ENCODE measurements around the gene COL23A1. TPM values are rescaled to one million over a fixed set of nuclear protein-coding genes. Genes with fewer than 3 reads are reported as not detected.

Gene COL23A1
- total RNA-seq, 1 donor from 2014 or later, result 4.3 TPM

DNA sequence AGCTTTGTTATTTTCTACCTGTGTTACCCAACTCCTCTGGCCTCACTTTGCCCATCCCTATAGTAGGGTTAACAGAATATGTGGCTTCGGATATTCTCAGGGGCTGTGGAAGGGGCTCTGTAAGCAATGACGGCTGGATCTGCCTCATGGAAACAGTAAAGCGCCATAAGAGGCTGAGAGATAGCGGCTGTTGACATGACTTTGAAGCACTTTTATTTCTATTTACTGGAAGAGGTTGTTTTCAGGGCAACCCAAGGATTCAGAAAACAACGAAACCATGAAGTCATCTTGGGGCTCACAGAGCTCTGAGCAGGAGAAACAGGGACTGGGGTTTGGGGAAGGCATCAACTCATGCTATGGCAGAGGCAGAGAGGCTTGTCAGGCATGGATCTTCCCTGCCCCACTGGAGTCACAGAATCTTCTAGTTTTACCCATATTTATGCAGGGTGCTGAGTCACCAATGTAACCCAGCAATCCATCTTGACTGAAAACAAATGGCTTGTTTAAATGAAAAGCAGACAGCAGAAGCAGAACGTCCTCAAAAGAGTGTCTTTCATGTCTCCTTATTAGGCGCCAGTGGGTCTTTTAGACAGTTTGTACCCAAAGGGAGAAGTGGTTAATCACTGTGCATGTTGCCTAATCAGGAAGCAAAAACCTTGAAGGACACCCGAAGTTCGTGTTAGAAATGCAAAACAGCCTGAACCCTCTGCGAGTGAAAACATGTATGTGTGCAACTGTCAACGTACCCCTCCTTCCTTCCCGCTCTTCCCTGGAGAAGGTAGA lies 113.0 kb downstream of the COL23A1 start:
- no peaks in the 10 kb centered on the region for H3K9me3 ChIP-seq
- no peaks in the 10 kb centered on the region for H3K27me3 ChIP-seq
- H3K27ac ChIP-seq, result no peak overlapping the region
- intact Hi-C loops (cut with DNase I), result no loop called here
- TF ChIP-seq, protein P1, sequence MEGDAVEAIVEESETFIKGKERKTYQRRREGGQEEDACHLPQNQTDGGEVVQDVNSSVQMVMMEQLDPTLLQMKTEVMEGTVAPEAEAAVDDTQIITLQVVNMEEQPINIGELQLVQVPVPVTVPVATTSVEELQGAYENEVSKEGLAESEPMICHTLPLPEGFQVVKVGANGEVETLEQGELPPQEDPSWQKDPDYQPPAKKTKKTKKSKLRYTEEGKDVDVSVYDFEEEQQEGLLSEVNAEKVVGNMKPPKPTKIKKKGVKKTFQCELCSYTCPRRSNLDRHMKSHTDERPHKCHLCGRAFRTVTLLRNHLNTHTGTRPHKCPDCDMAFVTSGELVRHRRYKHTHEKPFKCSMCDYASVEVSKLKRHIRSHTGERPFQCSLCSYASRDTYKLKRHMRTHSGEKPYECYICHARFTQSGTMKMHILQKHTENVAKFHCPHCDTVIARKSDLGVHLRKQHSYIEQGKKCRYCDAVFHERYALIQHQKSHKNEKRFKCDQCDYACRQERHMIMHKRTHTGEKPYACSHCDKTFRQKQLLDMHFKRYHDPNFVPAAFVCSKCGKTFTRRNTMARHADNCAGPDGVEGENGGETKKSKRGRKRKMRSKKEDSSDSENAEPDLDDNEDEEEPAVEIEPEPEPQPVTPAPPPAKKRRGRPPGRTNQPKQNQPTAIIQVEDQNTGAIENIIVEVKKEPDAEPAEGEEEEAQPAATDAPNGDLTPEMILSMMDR (IDR thresholded peaks at IDR 0.05), result no peak
- no peaks in the 10 kb centered on the region for H3K4me1 ChIP-seq
- H3K4me3 ChIP-seq, result no peak overlapping the region
- no peak for DNase-seq (ENCODE audit: low spot score in 2 of 2)
- H3K36me3 ChIP-seq, result no peaks in the 10 kb centered on the region

DNA sequence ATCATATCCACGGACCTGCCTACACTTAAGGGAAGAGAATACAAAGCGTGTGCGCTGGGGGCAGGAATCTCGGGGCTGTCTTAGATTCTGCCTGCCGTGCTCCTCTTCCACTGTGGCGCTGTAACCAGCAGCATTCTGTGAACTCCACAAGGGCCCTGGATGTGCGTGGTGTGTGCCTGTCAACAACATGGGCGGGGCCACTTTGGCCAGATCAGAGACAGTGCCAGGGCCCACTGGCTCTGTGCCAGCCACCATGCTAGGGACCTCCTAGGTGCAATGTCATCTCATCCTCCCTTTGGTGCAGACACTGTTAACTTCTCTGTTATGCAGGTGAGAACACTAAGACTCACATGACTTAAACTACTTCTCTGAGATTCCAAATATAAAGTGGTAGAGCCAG lies 113.7 kb downstream of the COL23A1 start:
- TF ChIP-seq, protein P1 (IDR thresholded peaks at IDR 0.05), result no peak
- no peaks in the 10 kb centered on the region for H3K27me3 ChIP-seq
- H3K4me1 ChIP-seq, result no peaks in the 10 kb centered on the region
- H3K9me3 ChIP-seq, result no peaks in the 10 kb centered on the region
- no peak for DNase-seq (ENCODE audit: low spot score in 2 of 2)
- H3K36me3 ChIP-seq, result no peaks in the 10 kb centered on the region
- intact Hi-C loops (cut with DNase I), result no loop called here
- H3K4me3 ChIP-seq, result no peak overlapping the region
- no peak overlapping the region for H3K27ac ChIP-seq

DNA sequence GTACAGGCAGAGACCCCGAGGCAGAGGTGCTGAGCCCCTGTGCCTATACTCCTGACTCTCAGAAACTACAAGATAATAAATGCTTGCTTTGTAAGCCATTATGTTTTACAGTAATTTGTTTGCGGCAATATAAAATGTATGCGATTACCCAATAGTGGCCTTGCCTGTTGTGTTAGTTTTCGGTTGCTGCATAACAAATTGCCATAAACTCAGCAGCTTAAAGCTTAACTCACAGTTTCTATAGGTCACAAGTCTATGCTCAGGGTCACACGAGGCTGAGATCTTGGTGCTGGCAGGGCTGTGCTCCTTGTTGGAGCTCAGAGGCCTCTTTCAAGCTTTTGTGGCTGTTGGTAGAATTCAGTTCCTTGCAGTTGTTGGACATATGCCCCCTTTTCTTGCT lies 114.8 kb downstream of the COL23A1 start:
- no peaks in the 10 kb centered on the region for H3K9me3 ChIP-seq
- intact Hi-C loops (cut with DNase I), result no loop called here
- H3K4me1 ChIP-seq, result no peaks in the 10 kb centered on the region
- H3K27me3 ChIP-seq, result no peaks in the 10 kb centered on the region
- no peaks in the 10 kb centered on the region for H3K36me3 ChIP-seq
- TF ChIP-seq, protein P1 (IDR thresholded peaks at IDR 0.05), result no peak
- no peak for DNase-seq (ENCODE audit: low spot score in 2 of 2)
- no peak overlapping the region for H3K27ac ChIP-seq
- no peak overlapping the region for H3K4me3 ChIP-seq

DNA sequence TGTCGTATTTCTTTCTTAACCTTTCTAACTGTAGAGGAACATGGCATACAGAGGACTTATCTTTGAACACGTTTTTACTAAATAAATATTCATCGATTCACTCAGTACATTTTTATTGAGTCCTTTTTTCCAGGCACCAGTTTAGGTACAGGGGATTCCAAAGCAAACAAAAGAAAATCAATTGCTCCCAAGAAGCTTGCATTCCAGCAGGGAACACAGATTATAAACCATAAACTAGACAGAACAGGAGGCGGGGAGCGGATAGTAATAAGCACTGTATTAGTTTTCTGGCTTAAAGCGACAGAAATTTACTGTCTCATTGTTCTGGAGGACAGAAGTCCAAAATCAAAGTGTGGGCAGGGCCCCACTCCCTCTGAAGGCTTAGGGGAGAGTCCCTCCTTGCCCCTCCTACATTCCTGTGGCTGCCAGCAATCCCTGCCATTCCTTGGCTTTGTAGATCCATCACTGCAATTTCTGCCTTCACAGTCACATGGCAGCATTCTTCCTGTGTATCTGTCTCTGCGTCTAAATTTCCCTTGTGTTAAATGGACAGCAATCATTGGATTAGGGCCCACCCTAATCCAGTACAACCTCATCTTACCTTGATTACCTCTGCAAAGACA lies 115.5 kb downstream of the COL23A1 start:
- Histone ChIP-seq H3K36me3 (no peaks in the 10 kb centered on the region), H3K4me1 (no peaks in the 10 kb centered on the region), H3K9me3 (no peaks in the 10 kb centered on the region), H3K4me3 (no peak overlapping the region), H3K27me3 (no peaks in the 10 kb centered on the region), H3K27ac (no peak overlapping the region)
- TF ChIP-seq, protein P1 (IDR thresholded peaks at IDR 0.05), result no peak
- intact Hi-C loops (cut with DNase I), result no loop called here
- DNase-seq (ENCODE audit: low spot score in 2 of 2), result no peak

GRCh38 chr5:178473854-178474253 lies 116.3 kb downstream of the COL23A1 start:
- Histone ChIP-seq H3K4me1 (no peaks in the 10 kb centered on the region), H3K9me3 (no peaks in the 10 kb centered on the region), H3K27me3 (no peaks in the 10 kb centered on the region), H3K4me3 (no peak overlapping the region), H3K36me3 (no peaks in the 10 kb centered on the region), H3K27ac (no peak overlapping the region)
- no peak for DNase-seq (ENCODE audit: low spot score in 2 of 2)
- intact Hi-C loops (cut with DNase I), result no loop called here
- TF ChIP-seq, protein P1 (IDR thresholded peaks at IDR 0.05), result no peak

Measured in ascending aorta (tissue), 2 donors.